Activated gamma-delta T cell treated with anti-CD3 and anti-CD28 coated beads, Interleukin-2, amount 50 U/mL, for 16 hours (primary cell): ENCODE measurements around the gene FFAR1.
"Not testable (repeated sequence)": the region's sequence is repeated elsewhere in the genome, so short reads cannot be mapped to it uniquely, and the experiment has no call there.

ENCODE experiments used
- DNase-seq: peaks from one replicate; pipeline ENCODE4 v3.0.0-alpha.2; 2020; ENCODE audit warnings: low read depth

Gene FFAR1

GRCh38 chr19:35342430-35342829 is 5.3 kb upstream of the FFAR1 start:
- DNase-seq, result no peak

GRCh38 chr19:35344511-35345031 is 3.1 kb upstream of the FFAR1 start:
- no peak for DNase-seq

- DNase-seq, result no peak
Observed at GRCh38 chr19:35345671-35346111, 2.0 kb upstream of the FFAR1 start.

GRCh38 chr19:35346193-35347052 is 1.3 kb upstream of the FFAR1 start:
- DNase-seq, result peak; percentile 48

- no peak for DNase-seq
Observed at GRCh38 chr19:35347930-35348298, 212 bp downstream of the FFAR1 start.

- DNase-seq, result no peak
Observed at GRCh38 chr19:35348911-35349611, 1.4 kb downstream of the FFAR1 start.

GRCh38 chr19:35349614-35350521 is 2.2 kb downstream of the FFAR1 start:
- no peak for DNase-seq

- DNase-seq, result no peak
Observed at GRCh38 chr19:35350591-35350990, 2.9 kb downstream of the FFAR1 start.

- DNase-seq, result no peak
Observed at GRCh38 chr19:35351411-35352176, 3.9 kb downstream of the FFAR1 start.

GRCh38 chr19:35352177-35352447 is 4.4 kb downstream of the FFAR1 start:
- DNase-seq, result no peak

GRCh38 chr19:35352448-35353304 is 5.0 kb downstream of the FFAR1 start:
- DNase-seq, result peak; percentile 53

GRCh38 chr19:35353635-35354034 is 5.9 kb downstream of the FFAR1 start:
- DNase-seq, result no peak

- no peak for DNase-seq
Observed at GRCh38 chr19:35354898-35355297, 7.2 kb downstream of the FFAR1 start.

- no peak for DNase-seq
Observed at GRCh38 chr19:35355791-35356460, 8.2 kb downstream of the FFAR1 start.

- no peak for DNase-seq
Observed at GRCh38 chr19:35357867-35358573, 10.3 kb downstream of the FFAR1 start, which contains the start of gene FFAR3. Gene FFAR3, plus strand, starts transcription at chr19:35358460. Its CDS starts 431 bp downstream, at chr19:35358891.

- not testable (repeated sequence) for DNase-seq
Observed at GRCh38 chr19:35358834-35359233, 11.1 kb downstream of the FFAR1 start.

GRCh38 chr19:35359395-35359794 is 11.7 kb downstream of the FFAR1 start:
- DNase-seq, result not testable (repeated sequence)

GRCh38 chr19:35360081-35360480 is 12.4 kb downstream of the FFAR1 start:
- not testable (repeated sequence) for DNase-seq

GRCh38 chr19:35360880-35361420 is 13.2 kb downstream of the FFAR1 start:
- DNase-seq, result no peak
